ENCODE results near the gene EPOP.

DNA sequence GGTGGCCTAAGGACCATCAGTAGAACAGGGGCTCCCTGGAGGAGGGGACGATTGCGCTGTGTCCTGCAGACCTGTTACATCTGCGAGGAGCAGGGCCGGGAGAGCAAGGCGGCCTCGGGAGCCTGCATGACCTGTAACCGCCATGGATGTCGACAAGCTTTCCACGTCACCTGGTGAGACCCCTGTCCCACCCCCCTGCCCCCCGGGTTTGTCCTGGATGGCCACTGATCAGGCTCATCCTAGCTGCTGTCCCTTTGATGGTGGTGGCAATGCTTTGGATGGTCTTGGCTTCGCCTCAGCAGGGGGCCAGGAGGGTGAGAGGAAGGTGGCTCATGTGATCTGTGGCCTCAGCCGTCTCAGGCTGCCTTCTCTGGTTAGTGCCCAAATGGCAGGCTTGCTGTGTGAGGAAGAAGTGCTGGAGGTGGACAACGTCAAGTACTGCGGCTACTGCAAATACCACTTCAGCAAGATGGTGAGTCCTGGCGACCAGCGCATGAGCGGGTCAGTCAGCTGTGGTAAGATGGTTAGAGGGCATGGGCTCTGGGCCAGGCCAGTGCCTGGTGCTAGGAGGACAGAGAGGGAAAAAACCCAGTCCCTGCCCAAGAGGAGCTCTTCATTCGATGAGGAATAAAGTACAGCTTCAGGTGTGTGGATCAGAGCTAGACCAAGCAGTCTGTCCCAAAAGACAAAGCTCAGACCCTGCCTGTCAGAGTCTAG lies 34.5 kb upstream of the EPOP start:
- TF ChIP-seq, protein P1, sequence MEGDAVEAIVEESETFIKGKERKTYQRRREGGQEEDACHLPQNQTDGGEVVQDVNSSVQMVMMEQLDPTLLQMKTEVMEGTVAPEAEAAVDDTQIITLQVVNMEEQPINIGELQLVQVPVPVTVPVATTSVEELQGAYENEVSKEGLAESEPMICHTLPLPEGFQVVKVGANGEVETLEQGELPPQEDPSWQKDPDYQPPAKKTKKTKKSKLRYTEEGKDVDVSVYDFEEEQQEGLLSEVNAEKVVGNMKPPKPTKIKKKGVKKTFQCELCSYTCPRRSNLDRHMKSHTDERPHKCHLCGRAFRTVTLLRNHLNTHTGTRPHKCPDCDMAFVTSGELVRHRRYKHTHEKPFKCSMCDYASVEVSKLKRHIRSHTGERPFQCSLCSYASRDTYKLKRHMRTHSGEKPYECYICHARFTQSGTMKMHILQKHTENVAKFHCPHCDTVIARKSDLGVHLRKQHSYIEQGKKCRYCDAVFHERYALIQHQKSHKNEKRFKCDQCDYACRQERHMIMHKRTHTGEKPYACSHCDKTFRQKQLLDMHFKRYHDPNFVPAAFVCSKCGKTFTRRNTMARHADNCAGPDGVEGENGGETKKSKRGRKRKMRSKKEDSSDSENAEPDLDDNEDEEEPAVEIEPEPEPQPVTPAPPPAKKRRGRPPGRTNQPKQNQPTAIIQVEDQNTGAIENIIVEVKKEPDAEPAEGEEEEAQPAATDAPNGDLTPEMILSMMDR (IDR thresholded peaks at IDR 0.05; ENCODE audit: insufficient read depth, low read length, poor library complexity, severe bottlenecking), result no peak
- TF ChIP-seq EZH2phosphoT487 (conservative IDR thresholded peaks at IDR 0.05; ENCODE audit: low read length), result no peak
